ENCODE data around the gene TRMO. TPM values are rescaled to one million over a fixed set of nuclear protein-coding genes. Genes with fewer than 3 reads are reported as not detected.

The TRMO gene
- total and polyA plus RNA-seq, 2 experiments from 2014 or later, result 5.0 to 6.4 TPM

GRCh38 chr9:97962575-97962974, 40.3 kb upstream of the TRMO start (continued):
- TF ChIP-seq CTCF (conservative IDR thresholded peaks at IDR 0.05; ENCODE audit: low read depth in 2 of 2) (no peak), ZNF331 (CRISPR knock-in tag; IDR thresholded peaks at IDR 0.05; ENCODE audit: low read depth) (no peak), CREB1 (CRISPR knock-in tag; IDR thresholded peaks at IDR 0.05; ENCODE audit: low read depth) (no peak)

- no peak overlapping the region for H3K27ac Mint-ChIP-seq
- H3K4me1 Mint-ChIP-seq, result peaks cover 5% of the 10 kb centered on the region; the same call in 1 of the 3 replicates
- TF ChIP-seq EZH2 (IDR thresholded peaks at IDR 0.05; ENCODE audit: low read depth, unreplicated experiment) (no peak), CTCF (conservative IDR thresholded peaks at IDR 0.05; ENCODE audit: low read depth in 2 of 2) (no peak), JUNB (IDR thresholded peaks at IDR 0.05; ENCODE audit: unreplicated experiment) (no peak)
- H3K36me3 Mint-ChIP-seq (ENCODE audit: low read depth), result no peaks in the 10 kb centered on the region
- H3K4me1 ChIP-seq (ENCODE audit: insufficient read depth), result no peaks in the 10 kb centered on the region
- no peak overlapping the region for H3K4me3 ChIP-seq
- no peak overlapping the region for H3K27ac ChIP-seq (ENCODE audit: low read depth)
- no peaks in the 10 kb centered on the region for H3K9me2 ChIP-seq (ENCODE audit: insufficient read depth)
- ATAC-seq (no peak), DNase-seq (ENCODE audit: low spot score) (no peak)
- H3K27me3 Mint-ChIP-seq (ENCODE audit: insufficient read depth, low read depth, poor library complexity), result peaks cover 4% of the 10 kb centered on the region
- H3K9me3 Mint-ChIP-seq, result no peaks in the 10 kb centered on the region
- H3K4me3 Mint-ChIP-seq, result no peak overlapping the region
- H3K79me2 ChIP-seq (replicated peaks; ENCODE audit: insufficient read depth), result no peaks in the 10 kb centered on the region
- H2AFZ ChIP-seq, result no peak overlapping the region
- H4K20me1 ChIP-seq (replicated peaks; ENCODE audit: insufficient read depth), result no peaks in the 10 kb centered on the region
- H3K36me3 ChIP-seq (ENCODE audit: insufficient read depth), result no peaks in the 10 kb centered on the region
- no peaks in the 10 kb centered on the region for H3F3A ChIP-seq (replicated peaks; ENCODE audit: low read depth)
- H3K4me2 ChIP-seq, result no peak overlapping the region
- H3K27me3 ChIP-seq (ENCODE audit: insufficient read depth), result peaks cover 3% of the 10 kb centered on the region; the same call in 1 of the 2 replicates
Observed at GRCh38 chr9:97962136-97962535, 39.8 kb upstream of the TRMO start.

GRCh38 chr9:97961361-97961760, 39.1 kb upstream of the TRMO start:
- Mint-ChIP-seq H3K27me3 (ENCODE audit: insufficient read depth, low read depth, poor library complexity) (peaks cover 4% of the 10 kb centered on the region), H3K4me1 (peaks cover 2% of the 10 kb centered on the region; the same call in 1 of the 3 replicates)
- H3K27ac ChIP-seq (ENCODE audit: low read depth), result no peak overlapping the region
- TF ChIP-seq NANOG (IDR thresholded peaks at IDR 0.05; ENCODE audit: borderline replicate concordance) (no peak), EZH2phosphoT487 (IDR thresholded peaks at IDR 0.05; ENCODE audit: unreplicated experiment) (no peak), ETS1 (IDR thresholded peaks at IDR 0.05) (no peak), CTCF (conservative IDR thresholded peaks at IDR 0.05; ENCODE audit: low read depth in 2 of 2) (no peak)

More at GRCh38 chr9:97961361-97961760, 39.1 kb upstream of the TRMO start:
- Histone ChIP-seq H3K27me3 (ENCODE audit: insufficient read depth) (no peaks in the 10 kb centered on the region; the same call in 1 of the 2 replicates), H3F3A (replicated peaks; ENCODE audit: low read depth) (no peaks in the 10 kb centered on the region), H3K79me2 (replicated peaks; ENCODE audit: insufficient read depth) (no peaks in the 10 kb centered on the region), H3K9me2 (ENCODE audit: insufficient read depth) (no peaks in the 10 kb centered on the region), H4K20me1 (replicated peaks; ENCODE audit: insufficient read depth) (0 out of 2 replicates have a peak, but pooled peaks cover 1% of the 10 kb centered on the region), H3K4me2 (no peak overlapping the region), H2AFZ (no peak overlapping the region), H3K36me3 (ENCODE audit: insufficient read depth) (no peaks in the 10 kb centered on the region), H3K4me1 (ENCODE audit: insufficient read depth) (no peaks in the 10 kb centered on the region), H3K4me3 (no peak overlapping the region)
- ATAC-seq, result no peak
- H3K4me3 Mint-ChIP-seq, result no peak overlapping the region
- no peaks in the 10 kb centered on the region for H3K9me3 Mint-ChIP-seq
- no peaks in the 10 kb centered on the region for H3K36me3 Mint-ChIP-seq (ENCODE audit: low read depth)
- no peak for DNase-seq (ENCODE audit: low spot score)
- H3K27ac Mint-ChIP-seq, result no peak overlapping the region

Measured in GM23338 (cell line).